ENCODE measurements around the gene OAS1.

The OAS1 gene

GRCh38 chr12:112906712-112907414, at the start of gene OAS1:
Gene OAS1, plus strand, starts transcription at chr12:112906962. Its CDS starts 78 bp downstream, at chr12:112907040.
- no peak for DNase-seq

- no peak for DNase-seq
Observed at GRCh38 chr12:112859291-112859690, 47.5 kb upstream of the OAS1 start.

GRCh38 chr12:112860181-112860580, 46.6 kb upstream of the OAS1 start:
- DNase-seq: no peak

GRCh38 chr12:112861284-112861683, 45.5 kb upstream of the OAS1 start:
- DNase-seq: no peak

- DNase-seq: no peak
Observed at GRCh38 chr12:112862636-112863290, 44.0 kb upstream of the OAS1 start.

GRCh38 chr12:112868459-112869041, 38.2 kb upstream of the OAS1 start:
- DNase-seq: no peak

GRCh38 chr12:112869091-112869490, 37.7 kb upstream of the OAS1 start:
- DNase-seq: no peak

GRCh38 chr12:112869778-112870177, 37.0 kb upstream of the OAS1 start:
- DNase-seq: no peak

- no peak for DNase-seq
Observed at GRCh38 chr12:112870267-112870980, 36.3 kb upstream of the OAS1 start.

- no peak for DNase-seq
Observed at GRCh38 chr12:112875608-112876007, 31.2 kb upstream of the OAS1 start.

GRCh38 chr12:112876506-112876905, 30.3 kb upstream of the OAS1 start:
- no peak for DNase-seq

GRCh38 chr12:112877006-112877405, 29.8 kb upstream of the OAS1 start:
- DNase-seq: no peak

- no peak for DNase-seq
Observed at GRCh38 chr12:112878488-112878887, 28.3 kb upstream of the OAS1 start.

- DNase-seq: no peak
Observed at GRCh38 chr12:112879191-112879705, 27.5 kb upstream of the OAS1 start.

GRCh38 chr12:112881602-112882001, 25.2 kb upstream of the OAS1 start:
- no peak for DNase-seq

GRCh38 chr12:112885236-112885635, 21.5 kb upstream of the OAS1 start:
- no peak for DNase-seq

GRCh38 chr12:112887550-112887949, 19.2 kb upstream of the OAS1 start:
- DNase-seq: no peak

GRCh38 chr12:112891093-112892024, 15.4 kb upstream of the OAS1 start:
- DNase-seq: no peak

- DNase-seq: no peak
Observed at GRCh38 chr12:112892856-112893255, 13.9 kb upstream of the OAS1 start.

GRCh38 chr12:112894128-112894527, 12.6 kb upstream of the OAS1 start:
- DNase-seq: no peak

- no peak for DNase-seq
Observed at GRCh38 chr12:112898380-112898779, 8.4 kb upstream of the OAS1 start.
